K562 (cell line): ENCODE results near the gene P2RY10.

Experiments
- KLF6 ChIP-seq: fragments of 250-450 bp; sonication (Bioruptor Pico); IDR thresholded peaks from 2 replicates; pipeline ENCODE4 v1.4.0; 2020; ENCODE audit warnings: mild to moderate bottlenecking, moderate library complexity, borderline replicate concordance
- NKRF ChIP-seq: fragments of 450-650 bp; IDR thresholded peaks from 2 replicates; pipeline ENCODE4 v1.6.1; 2016; ENCODE audit warnings: borderline replicate concordance
- ZNF24 ChIP-seq: fragments of 450-650 bp; IDR thresholded peaks from 2 replicates; pipeline ENCODE4 v1.6.1; 2016

DNA sequence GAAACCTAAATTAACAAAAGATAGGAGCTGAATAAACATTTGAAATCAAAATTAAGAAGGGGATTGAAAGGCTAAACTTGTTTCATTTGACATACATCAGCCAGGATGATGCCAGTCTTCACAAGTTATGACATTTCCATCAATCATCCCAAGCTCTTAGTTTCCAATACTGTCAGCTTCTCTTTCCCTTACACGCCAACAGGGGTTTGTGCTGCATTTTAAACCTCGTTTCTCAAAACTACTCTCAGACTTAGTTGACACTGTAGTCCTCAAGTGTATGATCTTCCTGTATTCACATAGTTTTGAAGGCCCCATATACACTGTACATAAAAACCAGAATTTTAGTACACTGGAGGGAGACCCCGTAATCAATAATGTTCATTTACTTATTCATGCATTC lies 840 bp upstream of the P2RY10 start:
- TF ChIP-seq KLF6 (CRISPR knock-in tag) (no peak), ZNF24 (no peak), NKRF (no peak)
